Left renal pelvis (tissue), 4 donors: ENCODE measurements around the gene CREB5. TPM values are rescaled to one million over a fixed set of nuclear protein-coding genes. Genes with fewer than 3 reads are reported as not detected.
"Not testable (repeated sequence)": the region's sequence is repeated elsewhere in the genome, so short reads cannot be mapped to it uniquely, and the experiment has no call there.

Experiments
- DNase-seq, 4 donors: peaks; one replicate each; pipeline ENCODE4 v3.0.0-alpha.2; 2013; ENCODE audit warnings: low read depth in 4 of 4, low spot score in 3 of 4
- polyA plus RNA-seq, 4 donors: library from polyadenylated mRNA; unstranded; fragments of 120-200 nt; gene quantifications; one replicate each; pipeline ENCODE4 v1.2.1, GENCODE V29; 2013; ENCODE audit not compliant: insufficient read length in 4 of 4

The CREB5 gene
- polyA plus RNA-seq, 4 donors, result 9.1 to 31.6 (median 12.0) TPM

DNA sequence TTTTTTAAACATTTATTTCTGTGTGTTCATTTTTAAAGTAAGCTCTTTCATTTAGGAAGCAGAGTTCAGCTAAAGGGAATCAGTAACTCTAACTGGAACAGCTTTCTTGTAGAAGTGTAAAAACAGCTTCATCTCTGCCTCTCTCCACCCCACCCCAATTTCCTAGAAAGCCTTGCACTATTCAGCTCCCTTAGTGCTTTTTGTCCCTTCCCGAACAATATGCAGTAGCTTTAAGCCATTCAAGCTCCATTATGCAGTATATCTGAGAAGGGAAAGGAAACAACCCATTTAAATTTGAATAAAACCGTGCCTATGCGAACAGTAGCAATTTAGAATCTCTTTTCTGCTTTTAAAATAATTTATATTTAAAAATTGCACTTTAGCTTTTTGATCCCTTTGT, 411.3 kb downstream of the CREB5 start:
- DNase-seq, result no peak

DNA sequence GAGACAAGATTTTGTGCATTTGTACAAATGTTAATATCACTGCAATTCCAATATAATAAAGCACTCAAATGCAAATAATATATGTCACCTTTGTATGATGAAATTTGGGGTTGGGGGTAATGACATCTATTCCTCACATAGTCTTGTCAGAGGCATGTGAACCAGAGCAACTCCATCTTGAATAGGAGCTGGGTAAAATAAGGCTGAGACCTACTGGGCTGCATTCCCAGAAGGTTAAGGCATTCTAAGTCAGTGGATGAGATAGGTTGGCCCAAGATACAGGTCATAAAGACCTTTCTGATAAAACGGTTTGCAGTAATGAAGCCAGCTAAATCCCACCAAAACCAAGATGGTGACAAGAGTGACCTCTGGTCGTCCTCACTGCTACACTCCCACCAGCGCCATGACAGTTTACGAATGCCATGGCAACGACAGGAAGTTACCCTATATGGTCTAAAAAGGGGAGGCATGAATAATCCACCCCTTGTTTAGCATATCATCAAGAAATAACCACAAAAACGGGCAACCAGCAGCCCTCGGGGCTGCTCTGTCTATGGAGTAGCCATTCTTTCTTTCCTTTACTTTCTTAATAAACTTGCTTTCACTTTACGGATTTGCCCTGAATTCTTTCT, 413.6 kb downstream of the CREB5 start:
- DNase-seq, result not testable (repeated sequence)

DNA sequence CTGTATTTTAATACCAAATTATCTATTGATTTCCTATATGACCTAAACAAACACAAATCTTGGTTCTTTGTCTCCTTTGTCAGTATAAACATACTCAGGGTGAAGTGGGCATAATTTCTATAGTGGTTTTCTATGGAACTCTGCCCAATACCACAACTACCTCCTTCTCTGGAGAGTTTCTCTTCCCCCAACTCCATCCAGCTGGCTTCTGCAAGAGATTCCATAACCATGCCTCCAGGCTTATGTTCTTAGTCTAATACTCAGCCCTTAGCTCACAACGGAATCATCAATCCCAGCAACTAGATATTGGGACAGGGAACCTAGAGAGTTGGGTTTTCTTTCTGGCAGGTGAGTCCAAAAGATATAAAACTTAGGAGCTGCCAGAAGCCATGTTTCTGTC, 418.5 kb downstream of the CREB5 start:
- no peak for DNase-seq

DNA sequence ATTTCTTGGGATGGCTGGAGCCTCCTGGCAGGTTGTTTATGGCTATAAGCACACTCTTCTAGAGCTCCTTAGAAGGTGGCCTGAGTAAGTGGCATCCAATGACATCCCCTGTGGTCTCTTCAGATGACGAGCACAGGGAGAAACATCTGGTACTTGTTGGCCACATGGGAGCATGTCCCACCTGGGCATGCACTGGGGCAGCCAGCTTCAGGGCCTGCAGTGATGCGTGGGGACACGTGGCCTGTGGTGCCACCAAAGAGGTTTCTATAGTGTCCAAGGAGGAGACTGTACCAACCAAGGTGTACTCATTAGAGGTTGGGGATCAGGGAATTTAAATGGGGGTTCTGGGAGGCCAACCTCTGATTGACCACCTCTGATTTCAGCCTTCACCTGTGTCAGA, 420.4 kb downstream of the CREB5 start:
- no peak for DNase-seq

DNA sequence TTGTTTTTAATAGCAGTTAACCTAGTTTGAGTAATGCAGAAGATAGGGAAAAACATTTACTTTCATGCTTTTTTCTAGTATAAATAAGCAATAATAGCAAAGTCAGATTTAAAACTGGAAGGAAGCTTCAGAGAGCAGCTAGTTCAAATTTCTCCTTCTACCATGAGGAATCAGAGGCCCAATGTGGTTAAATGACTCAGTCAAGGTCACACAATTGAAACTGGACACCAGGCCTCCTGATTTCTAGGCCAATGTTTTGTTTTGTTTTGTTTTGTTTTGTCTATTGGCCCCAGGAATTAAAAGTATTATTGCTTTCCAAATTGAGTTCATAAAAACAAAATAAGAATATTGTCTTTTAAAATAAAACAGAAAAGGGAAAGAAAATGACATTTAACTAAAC, 423.5 kb downstream of the CREB5 start:
- DNase-seq, result no peak

GRCh38 chr7:28836716-28837115, 424.4 kb downstream of the CREB5 start:
- DNase-seq, result no peak

- no peak for DNase-seq
Measured at GRCh38 chr7:28837216-28837615, 424.9 kb downstream of the CREB5 start.

GRCh38 chr7:28840592-28840995, 428.3 kb downstream of the CREB5 start:
- no peak for DNase-seq

DNA sequence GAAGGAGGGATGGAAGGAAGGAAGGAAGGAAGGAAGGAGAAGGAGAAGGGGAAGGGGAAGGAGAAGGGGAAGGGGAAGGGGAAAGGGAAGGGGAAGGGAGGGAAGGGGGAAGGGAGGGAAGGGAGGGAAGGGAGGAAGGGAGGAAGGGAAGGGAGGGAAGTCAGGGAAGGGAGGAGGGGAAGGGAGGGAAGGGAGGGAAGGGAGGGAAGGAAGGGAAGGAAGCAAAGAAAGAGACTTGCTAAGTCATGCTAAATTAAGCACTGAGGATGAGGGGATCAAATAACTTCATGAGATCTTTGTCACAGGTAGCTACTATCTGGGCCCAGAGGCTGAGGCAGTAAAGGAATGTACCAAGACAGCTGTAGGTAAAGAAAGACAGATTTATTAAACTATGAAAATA, 429.4 kb downstream of the CREB5 start:
- no peak for DNase-seq

- DNase-seq, result no peak
Measured at GRCh38 chr7:28842769-28843295, 430.5 kb downstream of the CREB5 start.

GRCh38 chr7:28845106-28845505, 432.8 kb downstream of the CREB5 start:
- no peak for DNase-seq

- DNase-seq, result no peak
Measured at GRCh38 chr7:28847176-28847575, 434.9 kb downstream of the CREB5 start.

DNA sequence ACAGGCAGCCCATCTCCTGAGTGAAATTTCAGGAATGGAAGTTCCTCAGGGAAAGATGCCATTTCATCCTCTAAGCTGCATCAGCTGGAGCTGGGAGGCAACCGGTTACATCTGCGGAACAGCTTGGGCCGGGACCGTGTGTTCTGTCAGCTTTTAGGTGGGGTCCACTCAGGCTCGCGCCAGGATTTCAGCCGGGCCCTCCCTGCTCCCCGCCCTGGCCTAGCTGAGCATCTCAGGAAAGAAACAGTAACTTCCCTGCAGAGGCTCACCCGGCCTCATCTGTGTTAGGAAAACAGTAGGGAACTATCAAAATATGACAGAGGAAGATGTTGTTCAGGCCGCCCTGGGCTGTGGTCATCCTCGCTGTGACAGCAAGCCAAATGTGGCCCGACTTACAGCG, 435.4 kb downstream of the CREB5 start:
- no peak for DNase-seq

DNA sequence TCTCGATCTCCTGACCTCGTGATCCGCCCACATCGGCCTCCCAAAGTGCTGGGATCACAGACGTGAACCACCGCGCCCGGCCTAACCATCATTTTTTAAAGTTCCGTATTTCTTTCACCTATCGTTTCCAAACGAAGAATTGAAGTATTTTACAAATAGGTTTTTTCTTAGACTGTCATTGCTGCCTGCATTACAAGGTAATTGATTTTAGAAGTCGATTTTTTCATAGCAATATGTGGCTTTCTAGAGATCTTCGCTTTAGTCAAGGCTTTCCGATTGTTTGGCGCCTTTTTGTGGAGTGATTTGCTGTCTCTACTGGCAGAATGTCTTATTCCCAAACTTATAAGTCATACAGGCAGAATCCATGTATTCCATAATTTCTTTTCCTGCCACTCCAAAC, 436.6 kb downstream of the CREB5 start:
- no peak for DNase-seq

DNA sequence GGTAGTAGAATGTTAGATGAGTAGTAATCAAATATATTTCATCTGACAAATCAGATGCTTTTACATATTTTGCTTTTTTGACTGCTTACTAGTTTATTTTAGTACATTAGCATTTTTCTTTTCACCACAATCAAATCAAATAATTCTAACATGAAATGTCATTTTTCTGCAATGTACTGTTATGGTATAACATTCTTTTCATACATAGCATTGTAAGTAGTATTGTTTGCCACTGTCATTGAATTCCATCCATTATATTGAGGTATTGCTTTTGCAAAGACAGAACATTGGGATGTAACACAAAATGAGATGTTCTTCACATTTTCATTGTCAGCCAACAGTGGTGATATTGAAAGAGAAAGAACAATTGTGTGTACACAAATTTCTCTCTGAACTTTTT, 438.4 kb downstream of the CREB5 start:
- no peak for DNase-seq

DNA sequence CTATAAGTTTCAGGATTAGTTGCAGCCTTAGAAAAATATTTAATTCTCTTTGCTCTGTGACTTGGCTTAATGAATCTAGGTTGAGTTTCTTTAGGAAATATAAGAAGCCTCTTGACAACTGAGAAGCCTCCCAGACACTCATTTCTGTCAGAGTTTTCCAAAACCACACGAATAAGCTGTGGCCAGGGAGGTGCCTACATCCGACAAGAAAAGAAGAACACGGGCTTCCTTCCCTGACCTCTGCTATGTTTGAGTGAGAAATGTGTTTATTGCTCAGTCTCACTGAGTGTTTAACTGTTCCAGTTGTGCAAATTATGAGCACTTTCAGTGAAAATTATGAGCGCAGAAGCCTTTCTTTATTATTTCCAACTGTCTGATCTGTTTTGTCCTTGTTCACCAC, 440.8 kb downstream of the CREB5 start:
- DNase-seq, result no peak

- peak; percentile 59 to 73 (median 69) for DNase-seq
Measured at GRCh38 chr7:28853834-28854749, 441.8 kb downstream of the CREB5 start.

GRCh38 chr7:28854750-28855074, 442.4 kb downstream of the CREB5 start:
- no peak for DNase-seq

DNA sequence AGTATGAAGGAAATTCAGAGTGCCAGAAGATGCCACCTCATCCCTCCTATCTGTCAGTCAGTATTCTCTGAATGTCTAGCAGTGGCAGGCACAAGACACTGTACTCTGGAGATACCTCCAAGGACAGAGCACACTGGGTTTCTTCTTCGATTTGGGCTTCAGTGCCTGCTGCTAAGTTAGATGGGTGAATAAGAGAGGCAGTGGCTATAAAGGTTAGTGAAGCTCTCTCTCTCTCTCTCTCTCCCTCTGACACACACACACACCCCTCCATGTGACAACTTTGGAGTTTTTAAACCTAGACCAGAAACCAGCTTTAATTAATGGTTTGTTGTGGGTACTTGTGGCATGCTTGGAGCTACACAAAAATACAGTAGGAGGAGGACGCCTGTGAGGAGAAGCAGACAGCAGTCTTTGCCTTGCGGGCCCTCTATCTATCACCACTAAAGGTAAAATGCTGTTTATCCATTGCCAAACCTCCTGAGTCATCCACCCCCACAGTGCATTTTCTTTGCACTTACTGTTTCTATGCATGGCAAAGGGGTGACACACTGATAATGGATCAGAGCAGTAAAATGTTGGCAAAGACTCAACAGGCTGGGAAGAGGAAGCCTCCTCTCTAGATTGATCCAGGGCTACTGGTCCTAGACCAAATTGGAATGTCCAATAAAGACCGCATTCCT, 443.4 kb downstream of the CREB5 start:
- no peak for DNase-seq

DNA sequence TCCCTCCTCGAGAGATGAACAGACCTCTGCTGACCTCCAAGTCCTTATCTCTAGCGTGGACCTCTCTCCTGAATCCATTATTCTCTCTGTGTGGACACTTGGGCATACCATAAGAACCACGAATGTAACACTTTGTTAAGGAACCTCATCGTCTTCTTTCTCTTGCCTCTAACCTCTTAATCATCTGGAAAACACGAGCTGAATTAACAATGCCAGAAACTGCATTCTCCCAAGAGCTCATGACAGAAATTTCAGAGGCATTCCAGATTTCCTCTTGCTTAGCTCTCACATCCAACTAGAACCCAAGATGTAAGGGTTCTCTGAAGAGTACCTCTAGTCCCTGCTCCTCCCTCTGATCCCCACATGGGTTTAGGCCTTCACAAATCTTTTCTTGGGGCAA, 444.3 kb downstream of the CREB5 start:
- no peak for DNase-seq

DNA sequence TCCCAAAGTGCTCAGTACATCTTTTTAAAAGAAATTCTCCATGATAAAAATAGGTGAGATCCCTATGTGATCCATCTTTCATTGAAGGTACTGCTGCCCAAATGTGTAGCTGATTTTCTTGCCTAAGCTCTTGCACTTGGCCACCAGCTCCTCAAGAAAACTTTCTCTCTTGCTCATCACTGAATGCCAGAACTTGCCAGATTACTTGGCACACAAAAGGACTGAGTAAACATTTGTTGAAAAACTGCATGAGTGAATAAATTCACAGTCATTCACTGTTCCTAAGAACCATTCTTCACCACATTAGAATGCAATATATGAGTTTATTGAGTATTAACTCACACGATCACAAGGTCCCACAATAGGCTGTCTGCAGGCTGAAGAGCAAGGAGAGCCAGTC, 445.9 kb downstream of the CREB5 start:
- DNase-seq, result no peak

DNA sequence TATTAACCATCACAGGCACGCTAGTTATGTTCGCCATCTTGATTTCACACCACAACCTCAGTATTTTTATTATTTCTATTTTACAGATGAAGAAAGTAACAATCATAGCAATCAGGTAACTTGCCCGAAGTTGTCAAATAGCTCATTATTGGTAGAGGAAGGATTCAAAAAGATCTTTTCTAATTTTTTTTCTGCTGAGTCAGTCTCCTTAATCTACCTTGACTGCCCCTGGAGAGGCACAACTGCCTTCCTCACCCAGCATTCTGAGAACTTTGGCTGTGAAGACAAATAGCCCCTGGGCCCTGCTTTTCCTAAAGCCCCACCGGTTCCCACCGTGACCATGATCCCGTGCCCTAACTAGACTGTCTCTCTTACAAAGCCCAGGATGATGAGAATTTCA, 446.6 kb downstream of the CREB5 start:
- DNase-seq, result no peak
